ENCODE measurements around the gene SLC16A12.

The SLC16A12 gene

GRCh38 chr10:89469517-89469916 lies 65.9 kb downstream of the SLC16A12 start:
- TF ChIP-seq, protein P1, sequence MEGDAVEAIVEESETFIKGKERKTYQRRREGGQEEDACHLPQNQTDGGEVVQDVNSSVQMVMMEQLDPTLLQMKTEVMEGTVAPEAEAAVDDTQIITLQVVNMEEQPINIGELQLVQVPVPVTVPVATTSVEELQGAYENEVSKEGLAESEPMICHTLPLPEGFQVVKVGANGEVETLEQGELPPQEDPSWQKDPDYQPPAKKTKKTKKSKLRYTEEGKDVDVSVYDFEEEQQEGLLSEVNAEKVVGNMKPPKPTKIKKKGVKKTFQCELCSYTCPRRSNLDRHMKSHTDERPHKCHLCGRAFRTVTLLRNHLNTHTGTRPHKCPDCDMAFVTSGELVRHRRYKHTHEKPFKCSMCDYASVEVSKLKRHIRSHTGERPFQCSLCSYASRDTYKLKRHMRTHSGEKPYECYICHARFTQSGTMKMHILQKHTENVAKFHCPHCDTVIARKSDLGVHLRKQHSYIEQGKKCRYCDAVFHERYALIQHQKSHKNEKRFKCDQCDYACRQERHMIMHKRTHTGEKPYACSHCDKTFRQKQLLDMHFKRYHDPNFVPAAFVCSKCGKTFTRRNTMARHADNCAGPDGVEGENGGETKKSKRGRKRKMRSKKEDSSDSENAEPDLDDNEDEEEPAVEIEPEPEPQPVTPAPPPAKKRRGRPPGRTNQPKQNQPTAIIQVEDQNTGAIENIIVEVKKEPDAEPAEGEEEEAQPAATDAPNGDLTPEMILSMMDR (conservative IDR thresholded peaks at IDR 0.05) = no peak
- TF ChIP-seq ZFX (IDR thresholded peaks at IDR 0.05) = no peak
- no peak overlapping the region for H3K27ac ChIP-seq

DNA sequence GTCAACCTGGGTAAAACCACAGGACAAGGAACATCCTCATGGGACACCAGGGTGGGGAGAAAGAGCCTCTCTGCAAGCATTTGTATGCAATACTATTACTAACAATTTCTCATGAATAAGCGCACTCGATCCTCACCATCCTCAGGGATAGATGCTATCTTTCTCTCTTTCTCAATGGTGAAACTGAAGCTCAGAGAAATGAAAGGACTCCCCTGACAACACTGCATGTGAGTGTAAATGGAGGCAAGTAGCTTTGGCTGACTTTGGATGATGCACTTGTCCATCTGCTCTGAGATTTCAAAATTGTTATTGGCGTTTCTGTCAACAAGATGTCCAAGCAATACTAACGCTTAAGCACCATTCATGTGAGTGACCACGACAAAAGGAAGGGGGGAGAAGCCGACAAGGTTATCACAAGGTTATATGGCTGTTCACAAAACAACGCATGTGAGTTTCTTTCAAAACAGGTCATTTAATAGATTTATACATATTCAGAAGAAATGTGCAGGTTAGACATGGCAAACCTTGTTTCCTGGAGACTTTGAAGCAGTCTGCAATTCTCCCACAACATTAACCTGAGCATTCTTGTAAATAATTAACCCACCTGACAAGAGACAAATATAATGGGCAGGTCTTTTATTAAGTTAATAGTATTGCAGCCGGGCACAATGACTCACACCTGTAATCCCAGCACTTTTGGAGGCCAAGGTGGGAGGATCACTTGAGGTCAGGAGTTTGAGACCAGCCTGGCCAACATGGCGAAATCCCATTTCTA lies 67.0 kb downstream of the SLC16A12 start:
- TF ChIP-seq, protein P1 (conservative IDR thresholded peaks at IDR 0.05) = no peak
- TF ChIP-seq ZFX (IDR thresholded peaks at IDR 0.05) = no peak
- no peak overlapping the region for H3K27ac ChIP-seq

- TF ChIP-seq ZFX (IDR thresholded peaks at IDR 0.05) = no peak
- TF ChIP-seq, protein P1 (conservative IDR thresholded peaks at IDR 0.05) = peak; percentile 42
- no peak overlapping the region for H3K27ac ChIP-seq
These were observed 68.8 kb downstream of the SLC16A12 start for GRCh38 chr10:89466599-89467035.

DNA sequence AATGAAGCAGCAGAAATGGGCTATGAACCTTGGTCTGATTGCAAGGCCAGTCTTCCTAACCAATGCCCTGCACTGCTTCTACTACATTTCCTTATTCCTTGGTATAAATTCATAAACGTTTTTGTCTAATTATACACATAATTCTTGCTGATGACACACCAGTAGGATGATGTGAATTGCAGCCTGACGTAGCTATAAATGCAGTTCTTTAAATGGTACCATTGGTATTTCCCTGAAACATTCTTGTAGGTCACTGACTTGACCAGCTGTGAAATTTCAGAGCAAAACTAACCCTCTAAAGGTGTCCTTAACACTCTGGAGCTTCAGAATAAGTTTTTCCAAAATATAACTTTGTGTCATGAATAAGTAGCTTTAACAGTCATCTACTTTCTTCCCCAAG lies 70.2 kb downstream of the SLC16A12 start:
- TF ChIP-seq, protein P1 (conservative IDR thresholded peaks at IDR 0.05) = no peak
- TF ChIP-seq ZFX (IDR thresholded peaks at IDR 0.05) = no peak
- no peak overlapping the region for H3K27ac ChIP-seq

GRCh38 chr10:89463846-89464537 lies 71.4 kb downstream of the SLC16A12 start:
- no peak for TF ChIP-seq ZFX (IDR thresholded peaks at IDR 0.05)
- TF ChIP-seq, protein P1 (conservative IDR thresholded peaks at IDR 0.05) = no peak
- no peak overlapping the region for H3K27ac ChIP-seq

GRCh38 chr10:89458784-89459183 lies 76.6 kb downstream of the SLC16A12 start:
- H3K27ac ChIP-seq = no peak overlapping the region
- no peak for TF ChIP-seq ZFX (IDR thresholded peaks at IDR 0.05)
- TF ChIP-seq, protein P1 (conservative IDR thresholded peaks at IDR 0.05) = no peak

DNA sequence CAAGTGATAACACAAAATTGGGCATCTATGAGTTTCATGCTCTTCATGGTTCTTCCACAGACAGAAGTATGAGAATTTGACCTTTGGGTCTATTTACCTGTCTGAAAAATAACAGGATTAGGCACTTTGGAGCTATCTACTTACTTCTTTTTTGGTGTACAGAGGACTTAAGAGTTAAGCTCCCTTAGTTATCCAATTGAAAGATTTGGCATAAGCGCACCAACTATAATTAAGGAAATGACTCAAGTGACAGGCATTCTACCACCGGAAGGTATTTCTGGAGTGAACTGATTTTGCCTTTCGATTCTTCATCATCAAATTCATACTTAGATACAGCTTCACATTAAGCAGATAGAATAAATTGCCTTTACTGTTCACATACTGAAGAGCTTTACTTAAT lies 77.1 kb downstream of the SLC16A12 start:
- TF ChIP-seq, protein P1 (conservative IDR thresholded peaks at IDR 0.05) = no peak
- no peak for TF ChIP-seq ZFX (IDR thresholded peaks at IDR 0.05)
- no peak overlapping the region for H3K27ac ChIP-seq

Measured in C4-2B (cell line).